ENCODE results near the gene SUN1. TPM values are rescaled to one million over a fixed set of nuclear protein-coding genes. Genes with fewer than 3 reads are reported as not detected.

The SUN1 gene
- total RNA-seq, 2 experiments from 2014 or later, result 104 to 108 TPM

GRCh38 chr7:856444-857095 lies 24.3 kb downstream of the SUN1 start:
- no peak overlapping the region for H3K4me3 ChIP-seq (ENCODE audit: low read length)
- CTCF ChIA-PET, result no interaction called here
- intact Hi-C loops (cut with DNase I, micrococcal nuclease), result no loop called here
- no peak overlapping the region for H3K4me3 Mint-ChIP-seq
- no peaks in the 10 kb centered on the region for H3K9me3 Mint-ChIP-seq
- H3K27me3 ChIP-seq (ENCODE audit: control insufficient read depth in 1 of 2, insufficient read depth in 2 of 2, low read length in 2 of 2), result no peaks in the 10 kb centered on the region
- TF ChIP-seq CTCF (IDR thresholded peaks at IDR 0.05), result no peak
- peaks cover 91% of the 10 kb centered on the region for H3K36me3 Mint-ChIP-seq (ENCODE audit: low read depth)
- POLR2A ChIA-PET, result no interaction called here
- peaks cover 86% of the 10 kb centered on the region for H3K36me3 ChIP-seq (ENCODE audit: insufficient read depth, low read length)
- no peaks in the 10 kb centered on the region for H3K4me1 Mint-ChIP-seq (ENCODE audit: low read depth)
- ATAC-seq (ENCODE audit: poor library complexity) (no peak), DNase-seq (no peak)
- no peak overlapping the region for H3K27ac Mint-ChIP-seq
- no peaks in the 10 kb centered on the region for H3K4me1 ChIP-seq (ENCODE audit: insufficient read depth, low read length)
- H3K27ac ChIP-seq (ENCODE audit: low read depth in 1 of 2, low read length in 2 of 2), result no peak overlapping the region
- no peaks in the 10 kb centered on the region for H3K27me3 Mint-ChIP-seq
- no peaks in the 10 kb centered on the region for H3K9me3 ChIP-seq (ENCODE audit: control insufficient read depth in 1 of 2, insufficient read depth in 1 of 2, low read length in 2 of 2)

GRCh38 chr7:857661-858060 lies 25.4 kb downstream of the SUN1 start:
- Mint-ChIP-seq H3K36me3 (ENCODE audit: low read depth) (peaks cover 91% of the 10 kb centered on the region), H3K4me3 (no peak overlapping the region), H3K27ac (no peak overlapping the region), H3K4me1 (ENCODE audit: low read depth) (no peaks in the 10 kb centered on the region), H3K27me3 (no peaks in the 10 kb centered on the region), H3K9me3 (no peaks in the 10 kb centered on the region)
- intact Hi-C loops (cut with DNase I, micrococcal nuclease), result no loop called here
- DNase-seq (no peak), ATAC-seq (ENCODE audit: poor library complexity) (no peak)
- H3K36me3 ChIP-seq (ENCODE audit: insufficient read depth, low read length), result peaks cover 86% of the 10 kb centered on the region
- H3K4me3 ChIP-seq (ENCODE audit: low read length), result no peak overlapping the region
- no peaks in the 10 kb centered on the region for H3K4me1 ChIP-seq (ENCODE audit: insufficient read depth, low read length)
- ChIA-PET CTCF (no interaction called here), POLR2A (no interaction called here)
- TF ChIP-seq CTCF (IDR thresholded peaks at IDR 0.05), result no peak
- no peaks in the 10 kb centered on the region for H3K9me3 ChIP-seq (ENCODE audit: control insufficient read depth in 1 of 2, insufficient read depth in 1 of 2, low read length in 2 of 2)
- H3K27me3 ChIP-seq (ENCODE audit: control insufficient read depth in 1 of 2, insufficient read depth in 2 of 2, low read length in 2 of 2), result no peaks in the 10 kb centered on the region
- no peak overlapping the region for H3K27ac ChIP-seq (ENCODE audit: low read depth in 1 of 2, low read length in 2 of 2)

- POLR2A ChIA-PET, result no interaction called here
- H3K36me3 Mint-ChIP-seq (ENCODE audit: low read depth), result peaks cover 89% of the 10 kb centered on the region
- H3K4me1 Mint-ChIP-seq (ENCODE audit: low read depth), result no peaks in the 10 kb centered on the region
These were observed 27.2 kb downstream of the SUN1 start for GRCh38 chr7:859359-860030.

More at GRCh38 chr7:859359-860030, 27.2 kb downstream of the SUN1 start:
- no peak overlapping the region for H3K4me3 Mint-ChIP-seq
- CTCF ChIA-PET, result no interaction called here
- intact Hi-C loops (cut with DNase I, micrococcal nuclease), result no loop called here
- Histone ChIP-seq H3K36me3 (ENCODE audit: insufficient read depth, low read length) (peaks cover 73% of the 10 kb centered on the region), H3K9me3 (ENCODE audit: control insufficient read depth in 1 of 2, insufficient read depth in 1 of 2, low read length in 2 of 2) (no peaks in the 10 kb centered on the region), H3K4me3 (ENCODE audit: low read length) (no peak overlapping the region), H3K27me3 (ENCODE audit: control insufficient read depth in 1 of 2, insufficient read depth in 2 of 2, low read length in 2 of 2) (no peaks in the 10 kb centered on the region), H3K4me1 (ENCODE audit: insufficient read depth, low read length) (no peaks in the 10 kb centered on the region), H3K27ac (ENCODE audit: low read depth in 1 of 2, low read length in 2 of 2) (no peak overlapping the region)
- DNase-seq, result no peak
- ATAC-seq (ENCODE audit: poor library complexity), result no peak
- no peaks in the 10 kb centered on the region for H3K27me3 Mint-ChIP-seq
- no peak overlapping the region for H3K27ac Mint-ChIP-seq
- no peak for TF ChIP-seq CTCF (IDR thresholded peaks at IDR 0.05)
- no peaks in the 10 kb centered on the region for H3K9me3 Mint-ChIP-seq
